Kidney glomerular epithelial cell (primary cell): Measurements from ENCODE around the gene RAB13.

Experiments
- DNase-seq: peaks from one replicate; lab custom pipeline; 2025; lab: John Stamatoyannopoulos, UW

The RAB13 gene

DNA sequence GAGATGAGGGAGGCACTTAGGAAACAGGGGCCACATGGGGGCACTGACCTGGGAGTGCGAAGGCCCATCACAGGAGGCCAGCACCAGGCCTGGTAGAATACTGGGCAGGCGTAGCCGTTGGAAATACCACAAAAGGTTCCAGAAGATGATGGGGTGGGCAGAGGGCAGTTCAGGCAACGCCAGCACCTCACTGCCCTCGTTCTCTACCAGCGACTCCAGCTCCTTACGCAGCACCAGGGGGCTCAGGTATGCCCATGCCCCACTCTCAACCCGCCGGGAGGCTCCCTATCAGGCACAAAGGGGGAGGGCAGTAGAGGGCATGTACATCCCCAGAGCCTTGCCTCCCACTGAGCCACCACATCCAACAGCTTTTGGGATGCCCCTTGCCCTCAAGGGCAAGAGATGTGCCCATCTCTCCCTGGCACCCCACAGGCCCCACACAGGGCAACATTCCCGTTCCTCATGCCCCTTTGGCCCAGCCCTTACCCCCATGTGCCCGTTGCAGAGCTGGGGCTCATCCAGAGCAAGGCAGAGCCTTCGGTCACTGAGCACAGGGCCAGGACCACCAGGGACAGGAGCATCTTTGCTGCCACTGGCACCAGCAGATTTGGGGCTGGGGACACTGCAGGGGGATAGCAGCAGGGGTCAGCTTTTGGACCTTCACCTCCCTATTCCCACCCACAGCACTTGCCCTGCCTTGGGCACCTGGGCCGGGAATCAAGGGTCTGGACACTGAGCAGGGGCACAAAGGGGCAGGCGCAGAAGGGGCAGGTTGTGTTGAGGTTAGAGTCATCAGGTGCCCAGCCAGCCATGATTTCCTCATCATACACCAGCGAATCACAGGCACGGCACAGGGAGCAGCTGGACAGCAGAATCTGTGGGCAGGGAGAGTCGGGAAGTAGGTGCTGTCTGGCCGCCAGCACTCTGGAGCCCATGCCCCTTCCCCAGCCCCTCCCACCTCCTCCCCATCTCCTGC, 53.7 kb downstream of the RAB13 start:
- no peak for DNase-seq
